Colon (tissue), 2 donors: ENCODE results near the gene KCNK2.
A peak's percentile ranks its signal among the peaks of the same experiment; 100 is the strongest.

ENCODE experiments used
- FAIRE-seq: peaks from 2 replicates; lab custom pipeline; 2012; peaks lifted over from hg19 to GRCh38; lab: Jason Lieb, UNC
- donor health status: control.
- donor health status: control.

KCNK2 gene

GRCh38 chr1:215095524-215095923 lies 13.0 kb downstream of the KCNK2 start:
- no peak for FAIRE-seq

- no peak for FAIRE-seq
Observed at GRCh38 chr1:215101511-215101910, 19.0 kb downstream of the KCNK2 start.

GRCh38 chr1:215104283-215104682 lies 21.7 kb downstream of the KCNK2 start:
- FAIRE-seq: no peak

- no peak for FAIRE-seq
Observed at GRCh38 chr1:215106067-215106466, 23.5 kb downstream of the KCNK2 start.

GRCh38 chr1:215109171-215109570 lies 26.6 kb downstream of the KCNK2 start:
- no peak for FAIRE-seq

GRCh38 chr1:215111916-215112315 lies 29.4 kb downstream of the KCNK2 start:
- FAIRE-seq: no peak

GRCh38 chr1:215113776-215114153 lies 31.2 kb downstream of the KCNK2 start:
- FAIRE-seq: no peak

GRCh38 chr1:215114154-215114933 lies 31.8 kb downstream of the KCNK2 start:
- no peak for FAIRE-seq

- no peak for FAIRE-seq
Observed at GRCh38 chr1:215115760-215116159, 33.2 kb downstream of the KCNK2 start.

GRCh38 chr1:215118081-215118480 lies 35.5 kb downstream of the KCNK2 start:
- no peak for FAIRE-seq

GRCh38 chr1:215119056-215119455 lies 36.5 kb downstream of the KCNK2 start:
- no peak for FAIRE-seq

GRCh38 chr1:215119719-215120365 lies 37.3 kb downstream of the KCNK2 start:
- no peak for FAIRE-seq

- no peak for FAIRE-seq
Observed at GRCh38 chr1:215128504-215128903, 46.0 kb downstream of the KCNK2 start.

- peak; percentile 98 for FAIRE-seq
Observed at GRCh38 chr1:215131291-215131690, 48.8 kb downstream of the KCNK2 start.

GRCh38 chr1:215132156-215132555 lies 49.6 kb downstream of the KCNK2 start:
- no peak for FAIRE-seq

- FAIRE-seq: no peak
Observed at GRCh38 chr1:215133532-215133931, 51.0 kb downstream of the KCNK2 start.

GRCh38 chr1:215137985-215138384 lies 55.4 kb downstream of the KCNK2 start:
- FAIRE-seq: no peak

GRCh38 chr1:215140135-215140534 lies 57.6 kb downstream of the KCNK2 start:
- no peak for FAIRE-seq

- FAIRE-seq: no peak
Observed at GRCh38 chr1:215141460-215141859, 58.9 kb downstream of the KCNK2 start.

- no peak for FAIRE-seq
Observed at GRCh38 chr1:215143497-215143896, 61.0 kb downstream of the KCNK2 start.

GRCh38 chr1:215146240-215146975 lies 63.9 kb downstream of the KCNK2 start:
- no peak for FAIRE-seq

GRCh38 chr1:215147024-215147423 lies 64.5 kb downstream of the KCNK2 start:
- FAIRE-seq: no peak
